ENCODE measurements around the gene TXNL1. TPM values are rescaled to one million over a fixed set of nuclear protein-coding genes. Genes with fewer than 3 reads are reported as not detected.
A peak's percentile ranks its signal among the peaks of the same experiment; 100 is the strongest.

TXNL1 gene
- total and polyA plus RNA-seq, 2 of the 13 experiments (the other 11 are each of a cell fraction or from before 2014, with no cell fraction given), result 41.9 to 73.1 TPM

DNA sequence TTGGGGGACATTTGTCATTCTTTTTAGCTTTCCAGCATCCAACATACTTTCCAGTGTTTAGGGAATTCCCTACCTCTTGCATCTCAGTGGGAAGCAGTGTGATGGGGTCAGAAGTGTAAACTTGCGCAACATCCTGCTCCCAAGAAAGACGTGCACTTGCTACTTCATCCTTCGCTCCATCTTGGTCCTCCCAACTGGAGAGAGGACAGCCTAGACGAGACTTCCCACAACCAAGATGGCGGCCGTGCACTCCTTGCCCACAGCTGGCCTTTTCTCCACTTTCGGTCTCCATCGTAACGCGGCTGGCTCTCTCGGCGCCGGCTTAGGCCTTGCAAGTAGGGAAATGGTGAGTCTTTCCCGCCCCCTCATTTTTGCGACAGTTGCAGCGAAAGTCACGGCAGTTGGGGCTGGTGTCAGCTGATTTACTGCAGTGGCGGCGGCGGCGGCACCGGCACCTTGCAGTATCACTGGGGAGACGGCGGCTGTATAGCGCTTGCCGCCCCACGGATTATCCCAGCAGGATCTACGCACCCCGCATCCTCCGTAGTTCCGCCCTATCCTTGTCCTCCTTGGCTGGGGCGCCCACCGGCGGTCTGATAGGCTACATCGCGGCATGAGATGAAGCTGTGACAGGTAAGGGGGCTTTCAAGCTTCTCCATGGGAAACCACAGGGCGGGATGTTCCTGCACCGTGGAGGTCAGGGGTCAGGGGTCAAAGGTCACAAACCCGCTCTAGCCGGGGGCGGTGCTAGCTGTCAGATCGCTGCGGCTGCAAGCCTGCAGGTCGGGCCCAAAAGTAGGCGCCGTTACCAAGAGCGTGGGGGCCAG lies 12.8 kb upstream of the TXNL1 start, which contains the start of gene WDR7 (continued):
- TF ChIP-seq, protein P1, sequence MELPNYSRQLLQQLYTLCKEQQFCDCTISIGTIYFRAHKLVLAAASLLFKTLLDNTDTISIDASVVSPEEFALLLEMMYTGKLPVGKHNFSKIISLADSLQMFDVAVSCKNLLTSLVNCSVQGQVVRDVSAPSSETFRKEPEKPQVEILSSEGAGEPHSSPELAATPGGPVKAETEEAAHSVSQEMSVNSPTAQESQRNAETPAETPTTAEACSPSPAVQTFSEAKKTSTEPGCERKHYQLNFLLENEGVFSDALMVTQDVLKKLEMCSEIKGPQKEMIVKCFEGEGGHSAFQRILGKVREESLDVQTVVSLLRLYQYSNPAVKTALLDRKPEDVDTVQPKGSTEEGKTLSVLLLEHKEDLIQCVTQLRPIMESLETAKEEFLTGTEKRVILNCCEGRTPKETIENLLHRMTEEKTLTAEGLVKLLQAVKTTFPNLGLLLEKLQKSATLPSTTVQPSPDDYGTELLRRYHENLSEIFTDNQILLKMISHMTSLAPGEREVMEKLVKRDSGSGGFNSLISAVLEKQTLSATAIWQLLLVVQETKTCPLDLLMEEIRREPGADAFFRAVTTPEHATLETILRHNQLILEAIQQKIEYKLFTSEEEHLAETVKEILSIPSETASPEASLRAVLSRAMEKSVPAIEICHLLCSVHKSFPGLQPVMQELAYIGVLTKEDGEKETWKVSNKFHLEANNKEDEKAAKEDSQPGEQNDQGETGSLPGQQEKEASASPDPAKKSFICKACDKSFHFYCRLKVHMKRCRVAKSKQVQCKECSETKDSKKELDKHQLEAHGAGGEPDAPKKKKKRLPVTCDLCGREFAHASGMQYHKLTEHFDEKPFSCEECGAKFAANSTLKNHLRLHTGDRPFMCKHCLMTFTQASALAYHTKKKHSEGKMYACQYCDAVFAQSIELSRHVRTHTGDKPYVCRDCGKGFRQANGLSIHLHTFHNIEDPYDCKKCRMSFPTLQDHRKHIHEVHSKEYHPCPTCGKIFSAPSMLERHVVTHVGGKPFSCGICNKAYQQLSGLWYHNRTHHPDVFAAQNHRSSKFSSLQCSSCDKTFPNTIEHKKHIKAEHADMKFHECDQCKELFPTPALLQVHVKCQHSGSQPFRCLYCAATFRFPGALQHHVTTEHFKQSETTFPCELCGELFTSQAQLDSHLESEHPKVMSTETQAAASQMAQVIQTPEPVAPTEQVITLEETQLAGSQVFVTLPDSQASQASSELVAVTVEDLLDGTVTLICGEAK (IDR thresholded peaks at IDR 0.05), result no peak
- TF ChIP-seq, protein P1 (CRISPR knock-in tag; IDR thresholded peaks at IDR 0.05), result no peak; the same call in 1 of the 2 replicates
- TF ChIP-seq, protein P2, sequence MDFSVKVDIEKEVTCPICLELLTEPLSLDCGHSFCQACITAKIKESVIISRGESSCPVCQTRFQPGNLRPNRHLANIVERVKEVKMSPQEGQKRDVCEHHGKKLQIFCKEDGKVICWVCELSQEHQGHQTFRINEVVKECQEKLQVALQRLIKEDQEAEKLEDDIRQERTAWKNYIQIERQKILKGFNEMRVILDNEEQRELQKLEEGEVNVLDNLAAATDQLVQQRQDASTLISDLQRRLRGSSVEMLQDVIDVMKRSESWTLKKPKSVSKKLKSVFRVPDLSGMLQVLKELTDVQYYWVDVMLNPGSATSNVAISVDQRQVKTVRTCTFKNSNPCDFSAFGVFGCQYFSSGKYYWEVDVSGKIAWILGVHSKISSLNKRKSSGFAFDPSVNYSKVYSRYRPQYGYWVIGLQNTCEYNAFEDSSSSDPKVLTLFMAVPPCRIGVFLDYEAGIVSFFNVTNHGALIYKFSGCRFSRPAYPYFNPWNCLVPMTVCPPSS (IDR thresholded peaks at IDR 0.05), result no peak
- TF ChIP-seq NFIB (CRISPR knock-in tag; IDR thresholded peaks at IDR 0.05; ENCODE audit: borderline replicate concordance), result no peak
- TF ChIP-seq RFXAP (CRISPR knock-in tag; IDR thresholded peaks at IDR 0.05; ENCODE audit: borderline replicate concordance), result peak; percentile 88; the same call in 1 of the 2 replicates
- no peak for TF ChIP-seq ISX (CRISPR knock-in tag; conservative IDR thresholded peaks at IDR 0.05)
- TF ChIP-seq, protein P3, sequence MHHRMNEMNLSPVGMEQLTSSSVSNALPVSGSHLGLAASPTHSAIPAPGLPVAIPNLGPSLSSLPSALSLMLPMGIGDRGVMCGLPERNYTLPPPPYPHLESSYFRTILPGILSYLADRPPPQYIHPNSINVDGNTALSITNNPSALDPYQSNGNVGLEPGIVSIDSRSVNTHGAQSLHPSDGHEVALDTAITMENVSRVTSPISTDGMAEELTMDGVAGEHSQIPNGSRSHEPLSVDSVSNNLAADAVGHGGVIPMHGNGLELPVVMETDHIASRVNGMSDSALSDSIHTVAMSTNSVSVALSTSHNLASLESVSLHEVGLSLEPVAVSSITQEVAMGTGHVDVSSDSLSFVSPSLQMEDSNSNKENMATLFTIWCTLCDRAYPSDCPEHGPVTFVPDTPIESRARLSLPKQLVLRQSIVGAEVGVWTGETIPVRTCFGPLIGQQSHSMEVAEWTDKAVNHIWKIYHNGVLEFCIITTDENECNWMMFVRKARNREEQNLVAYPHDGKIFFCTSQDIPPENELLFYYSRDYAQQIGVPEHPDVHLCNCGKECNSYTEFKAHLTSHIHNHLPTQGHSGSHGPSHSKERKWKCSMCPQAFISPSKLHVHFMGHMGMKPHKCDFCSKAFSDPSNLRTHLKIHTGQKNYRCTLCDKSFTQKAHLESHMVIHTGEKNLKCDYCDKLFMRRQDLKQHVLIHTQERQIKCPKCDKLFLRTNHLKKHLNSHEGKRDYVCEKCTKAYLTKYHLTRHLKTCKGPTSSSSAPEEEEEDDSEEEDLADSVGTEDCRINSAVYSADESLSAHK (CRISPR knock-in tag; IDR thresholded peaks at IDR 0.05; ENCODE audit: borderline replicate concordance), result no peak
- TF ChIP-seq, protein P4, sequence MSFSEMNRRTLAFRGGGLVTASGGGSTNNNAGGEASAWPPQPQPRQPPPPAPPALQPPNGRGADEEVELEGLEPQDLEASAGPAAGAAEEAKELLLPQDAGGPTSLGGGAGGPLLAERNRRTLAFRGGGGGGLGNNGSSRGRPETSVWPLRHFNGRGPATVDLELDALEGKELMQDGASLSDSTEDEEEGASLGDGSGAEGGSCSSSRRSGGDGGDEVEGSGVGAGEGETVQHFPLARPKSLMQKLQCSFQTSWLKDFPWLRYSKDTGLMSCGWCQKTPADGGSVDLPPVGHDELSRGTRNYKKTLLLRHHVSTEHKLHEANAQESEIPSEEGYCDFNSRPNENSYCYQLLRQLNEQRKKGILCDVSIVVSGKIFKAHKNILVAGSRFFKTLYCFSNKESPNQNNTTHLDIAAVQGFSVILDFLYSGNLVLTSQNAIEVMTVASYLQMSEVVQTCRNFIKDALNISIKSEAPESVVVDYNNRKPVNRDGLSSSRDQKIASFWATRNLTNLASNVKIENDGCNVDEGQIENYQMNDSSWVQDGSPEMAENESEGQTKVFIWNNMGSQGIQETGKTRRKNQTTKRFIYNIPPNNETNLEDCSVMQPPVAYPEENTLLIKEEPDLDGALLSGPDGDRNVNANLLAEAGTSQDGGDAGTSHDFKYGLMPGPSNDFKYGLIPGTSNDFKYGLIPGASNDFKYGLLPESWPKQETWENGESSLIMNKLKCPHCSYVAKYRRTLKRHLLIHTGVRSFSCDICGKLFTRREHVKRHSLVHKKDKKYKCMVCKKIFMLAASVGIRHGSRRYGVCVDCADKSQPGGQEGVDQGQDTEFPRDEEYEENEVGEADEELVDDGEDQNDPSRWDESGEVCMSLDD (CRISPR knock-in tag; IDR thresholded peaks at IDR 0.05; ENCODE audit: borderline replicate concordance), result peak; percentile 52; the same call in 1 of the 2 replicates
- TF ChIP-seq FOXK2 (IDR thresholded peaks at IDR 0.05), result no peak
- peak; percentile 60; the same call in 1 of the 2 replicates for TF ChIP-seq MEF2D (CRISPR knock-in tag; IDR thresholded peaks at IDR 0.05)
- no peak for TF ChIP-seq ZBTB21 (CRISPR knock-in tag; IDR thresholded peaks at IDR 0.05)
- peak; percentile 45 for TF ChIP-seq POLR2AphosphoS5 (IDR thresholded peaks at IDR 0.05; ENCODE audit: low read depth, low read length)
- no peak for TF ChIP-seq PLRG1 (conservative IDR thresholded peaks at IDR 0.05)
- no peak for TF ChIP-seq PHF5A (CRISPR knock-in tag; IDR thresholded peaks at IDR 0.05; ENCODE audit: low read depth, unreplicated experiment)

Measured in HepG2 (cell line).